Lung microvascular endothelial cell (primary cell): ENCODE results near the gene MAP3K4. TPM values are rescaled to one million over a fixed set of nuclear protein-coding genes. Genes with fewer than 3 reads are reported as not detected.
A peak's percentile ranks its signal among the peaks of the same experiment; 100 is the strongest.

Experiments used
- DNase-seq, 2 donors: peaks; one replicate each; pipeline versions ENCODE4 v3.0.0 to v3.0.0-alpha.2; 2010; ENCODE audit warnings: low read depth in 2 of 2
- total RNA-seq: library from RNA; depleted of rRNA; stranded (reverse); fragments of >200 nt; gene quantifications from 2 replicates; pipeline ENCODE4 v1.2.1, GENCODE V29; 2014

The MAP3K4 gene
- total RNA-seq, 1 donor from 2014 or later: 16.3 TPM

- no peak for DNase-seq
Measured at GRCh38 chr6:161035182-161035980, 43.8 kb downstream of the MAP3K4 start.

- no peak for DNase-seq
Measured at GRCh38 chr6:161035981-161036263, 44.4 kb downstream of the MAP3K4 start.

- DNase-seq: no peak
Measured at GRCh38 chr6:161037873-161038228, 46.3 kb downstream of the MAP3K4 start.

DNA sequence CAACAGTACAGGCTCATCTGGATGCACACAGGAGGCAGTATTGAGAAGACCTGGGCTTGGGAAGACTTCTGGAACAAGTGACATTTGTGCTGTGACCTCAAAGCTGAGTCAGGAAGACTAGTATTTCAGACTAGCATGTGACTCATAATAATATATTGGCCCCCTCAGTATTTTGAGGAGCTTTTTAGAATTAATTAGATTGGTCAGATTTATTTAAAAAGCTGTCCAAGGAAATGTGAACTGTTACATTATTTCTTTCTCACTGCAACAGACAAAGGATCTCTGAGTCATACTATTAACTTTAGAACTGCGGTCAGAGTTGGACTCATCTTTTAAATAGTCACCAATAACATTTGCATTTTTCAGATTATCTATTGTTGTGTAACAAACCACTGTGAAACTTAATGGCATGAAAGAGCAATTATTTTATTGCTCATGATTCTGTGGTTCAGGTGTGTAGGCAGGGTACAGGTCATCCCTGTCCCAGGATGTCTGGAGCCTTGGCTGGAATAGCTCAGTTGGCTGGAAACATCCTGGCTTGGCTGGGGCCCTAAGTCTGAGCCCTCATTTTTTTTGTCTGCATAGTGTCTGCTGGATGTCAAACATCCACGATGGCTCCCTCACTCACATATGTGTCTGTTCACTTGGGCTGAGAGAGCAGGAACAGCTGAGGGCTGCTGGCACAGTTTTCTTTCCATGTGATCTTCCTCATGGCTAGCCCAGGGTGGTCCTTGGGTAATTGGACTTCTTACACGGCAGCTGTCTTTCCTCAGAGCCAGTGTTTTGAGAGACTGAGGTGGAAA is 46.9 kb downstream of the MAP3K4 start:
- DNase-seq: peak; percentile 4 to 78

GRCh38 chr6:161041274-161041673 is 49.7 kb downstream of the MAP3K4 start:
- no peak for DNase-seq

DNA sequence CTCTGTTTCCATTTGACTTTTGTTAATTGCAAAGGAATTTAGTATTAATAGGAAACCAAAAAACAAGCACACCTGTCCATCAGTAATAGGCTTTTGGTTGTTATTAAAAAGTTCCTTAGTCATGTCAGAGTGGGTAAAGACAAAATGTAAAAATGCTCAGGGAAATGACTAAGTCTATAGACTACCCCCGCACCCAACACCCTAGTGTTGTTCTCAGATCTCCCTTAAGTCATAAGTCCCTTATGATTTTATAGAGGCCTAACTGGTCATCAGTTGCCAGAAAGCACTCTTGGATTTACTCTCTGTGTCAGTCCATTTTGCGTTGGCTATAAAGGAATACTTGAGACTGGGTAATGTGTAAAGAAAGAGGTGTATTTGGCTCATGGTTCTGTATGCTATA is 52.8 kb downstream of the MAP3K4 start:
- no peak for DNase-seq

- DNase-seq: no peak
Measured at GRCh38 chr6:161048641-161049040, 57.1 kb downstream of the MAP3K4 start.

DNA sequence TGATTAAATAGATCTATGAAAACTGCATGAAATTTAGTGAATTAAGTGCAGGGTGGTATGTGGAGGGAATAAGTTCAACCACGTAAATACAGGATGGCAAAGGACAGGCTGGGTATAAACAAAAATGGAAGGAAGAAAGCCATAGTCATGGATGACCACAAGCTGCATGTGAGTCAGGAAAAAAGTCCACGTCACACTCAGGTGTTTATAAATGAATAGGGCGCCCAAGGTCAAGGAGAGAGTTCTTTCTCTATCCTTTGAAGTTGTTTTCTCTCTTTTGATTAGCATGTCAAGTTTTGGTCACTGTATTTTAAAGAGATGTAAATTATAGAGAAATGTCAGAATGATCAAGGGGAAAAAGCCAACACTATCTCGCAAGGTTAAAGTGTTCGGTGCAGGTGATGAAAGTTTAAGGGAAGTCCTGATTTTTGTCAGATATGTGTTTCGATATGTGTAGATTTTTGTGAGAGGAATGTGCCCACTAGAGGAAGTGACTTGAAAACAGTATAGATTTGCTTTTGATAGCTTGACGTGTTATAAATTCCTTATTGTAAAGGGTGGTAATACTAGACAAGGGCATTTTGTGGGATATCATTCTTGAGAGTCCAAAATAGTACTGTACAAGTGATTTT is 58.7 kb downstream of the MAP3K4 start:
- DNase-seq: no peak

GRCh38 chr6:161053103-161053502 is 61.5 kb downstream of the MAP3K4 start:
- DNase-seq: no peak

GRCh38 chr6:161054876-161055275 is 63.3 kb downstream of the MAP3K4 start:
- no peak for DNase-seq

DNA sequence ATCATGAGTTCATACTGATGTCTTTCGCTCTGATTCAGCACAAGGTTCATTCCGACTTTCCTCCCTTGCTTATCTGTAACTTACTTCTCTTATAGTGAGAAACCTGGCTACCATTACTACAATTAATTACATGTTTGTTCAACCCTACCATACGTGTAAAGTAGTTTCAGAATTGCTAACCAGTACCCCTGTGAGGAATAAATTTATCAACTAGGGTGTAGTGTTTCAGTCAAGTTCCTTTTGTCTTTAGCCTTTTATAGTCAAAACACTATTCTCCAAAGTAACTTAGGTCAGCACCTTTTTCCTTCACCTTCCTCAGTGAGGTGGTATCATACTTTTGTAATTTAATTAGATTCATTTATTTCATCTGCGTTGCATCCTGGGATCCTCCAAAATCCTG is 64.9 kb downstream of the MAP3K4 start:
- DNase-seq: no peak

- no peak for DNase-seq
Measured at GRCh38 chr6:161057103-161058091, 65.8 kb downstream of the MAP3K4 start.

DNA sequence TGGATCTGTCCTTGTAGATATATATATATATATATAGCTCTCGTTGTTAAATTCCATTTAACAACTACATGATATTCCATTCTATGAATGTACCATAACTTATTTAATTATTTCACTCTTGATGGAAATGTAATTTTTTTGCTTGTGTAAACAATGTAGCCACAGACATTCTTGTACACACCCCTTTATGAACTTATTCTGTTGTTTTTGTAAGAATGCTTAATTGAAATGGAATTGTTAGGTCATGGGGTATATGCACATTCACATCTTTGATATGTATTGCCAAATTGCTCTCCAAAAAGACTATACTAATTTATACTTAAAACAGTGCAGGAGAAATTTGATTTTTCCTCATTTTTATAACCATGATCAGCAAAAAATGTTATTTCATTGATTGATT is 67.2 kb downstream of the MAP3K4 start:
- no peak for DNase-seq

GRCh38 chr6:161061576-161061975 is 70.0 kb downstream of the MAP3K4 start:
- no peak for DNase-seq

- DNase-seq: no peak
Measured at GRCh38 chr6:161064915-161065314, 73.3 kb downstream of the MAP3K4 start.

DNA sequence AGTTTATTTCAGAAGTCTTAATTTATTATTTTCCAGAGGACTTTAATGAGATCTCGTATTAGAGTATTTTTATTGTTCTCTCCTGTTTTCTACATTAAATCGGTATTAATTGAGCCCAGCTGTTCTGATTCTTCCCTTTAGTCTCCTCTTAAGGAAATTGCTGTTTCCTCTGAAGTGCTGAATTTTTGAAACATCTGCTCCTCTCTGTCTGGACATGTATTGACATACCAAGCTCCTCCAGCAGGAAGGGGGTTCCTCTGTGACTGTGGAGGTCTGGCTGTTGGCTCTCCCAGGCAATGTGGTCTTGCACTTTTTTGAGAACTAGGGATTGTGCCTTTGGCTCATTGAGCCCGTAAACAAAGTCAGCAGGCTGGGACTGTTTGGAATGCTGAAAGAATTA is 74.9 kb downstream of the MAP3K4 start:
- DNase-seq: peak in 1 of 2 donors; percentile 21

DNA sequence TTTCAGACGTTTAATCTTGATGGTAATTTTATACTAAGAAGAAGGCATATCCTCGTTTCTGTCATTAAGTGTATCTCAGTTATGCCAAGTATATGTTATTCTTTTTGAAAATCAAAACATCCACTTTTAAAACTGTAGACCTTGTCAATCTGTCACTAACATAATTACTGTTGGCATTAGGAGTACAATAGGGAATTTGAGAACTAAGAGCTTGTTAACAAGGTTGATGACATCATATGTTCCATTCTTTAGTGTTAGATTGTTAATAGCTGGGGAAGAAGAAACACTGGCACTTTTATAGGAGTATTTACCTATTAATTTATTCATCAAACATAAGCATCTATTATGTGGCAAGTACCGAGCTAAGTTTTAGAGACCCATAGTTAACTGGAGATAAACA is 76.2 kb downstream of the MAP3K4 start:
- peak in 1 of 2 donors; percentile 7 for DNase-seq

GRCh38 chr6:161068321-161068741 is 76.8 kb downstream of the MAP3K4 start:
- DNase-seq: no peak

GRCh38 chr6:161073930-161074329 is 82.4 kb downstream of the MAP3K4 start:
- DNase-seq: no peak

DNA sequence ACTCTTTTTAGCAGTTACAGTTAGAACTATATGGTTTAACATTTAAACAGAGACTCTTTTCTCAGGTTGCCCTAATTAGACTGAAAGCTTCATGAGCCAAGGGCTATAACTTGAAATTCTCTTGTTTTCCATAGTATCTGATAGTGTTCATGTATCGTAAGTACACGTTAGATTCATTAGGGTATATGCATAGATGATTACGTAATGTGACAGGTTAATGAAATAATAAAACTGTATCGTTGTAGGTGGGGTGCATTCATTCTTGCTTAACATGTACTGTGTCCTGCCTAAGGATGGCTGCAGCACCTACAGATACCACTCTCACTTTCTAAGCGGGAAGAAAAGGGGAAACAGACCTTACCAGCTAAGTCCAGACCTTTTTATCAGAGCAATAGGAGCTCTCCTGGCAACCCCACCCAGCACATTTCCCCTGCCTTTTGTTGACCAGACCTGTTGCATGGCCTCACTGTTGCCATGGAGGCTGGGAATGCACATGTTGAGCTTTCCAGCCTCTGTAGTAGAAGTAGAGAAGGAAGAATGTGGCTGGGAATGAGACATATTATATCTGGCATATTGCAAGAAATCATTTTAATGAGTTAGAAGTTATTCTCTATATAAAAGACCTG is 83.0 kb downstream of the MAP3K4 start:
- peak in 1 of 2 donors; percentile 41 for DNase-seq

DNA sequence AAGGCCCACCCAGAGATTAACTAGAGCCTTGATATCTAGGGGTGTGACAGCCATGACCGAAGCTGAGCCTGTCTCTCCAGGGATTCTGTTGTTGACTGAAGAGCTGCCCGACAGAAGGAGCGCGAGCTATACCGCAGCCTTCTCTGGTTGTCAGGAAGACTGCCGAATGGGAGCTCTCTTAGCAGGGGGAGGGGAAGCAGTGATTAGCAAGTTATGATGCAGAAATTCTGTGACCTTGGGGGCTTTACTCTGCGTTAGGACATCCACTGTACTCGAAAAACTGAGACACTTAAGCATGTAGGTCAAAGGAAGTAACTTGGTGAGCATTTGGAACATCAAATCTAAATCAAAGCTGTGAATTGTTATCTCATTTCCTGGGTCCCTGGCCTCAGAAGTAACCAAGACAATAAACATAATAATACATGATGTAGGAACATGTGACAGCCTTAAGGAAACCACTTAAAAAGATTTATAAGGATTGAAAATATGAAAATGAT is 84.7 kb downstream of the MAP3K4 start:
- peak in 1 of 2 donors; percentile 10 for DNase-seq
